CD4-positive, alpha-beta T cell treated with Interleukin-1 beta for 1 hour (primary cell): ENCODE data around the gene MRPL53.

Experiments
- DNase-seq, 2 donors: peaks; one replicate each; pipeline ENCODE4 v3.0.0-alpha.2; 2020 to 2022

MRPL53 gene

DNA sequence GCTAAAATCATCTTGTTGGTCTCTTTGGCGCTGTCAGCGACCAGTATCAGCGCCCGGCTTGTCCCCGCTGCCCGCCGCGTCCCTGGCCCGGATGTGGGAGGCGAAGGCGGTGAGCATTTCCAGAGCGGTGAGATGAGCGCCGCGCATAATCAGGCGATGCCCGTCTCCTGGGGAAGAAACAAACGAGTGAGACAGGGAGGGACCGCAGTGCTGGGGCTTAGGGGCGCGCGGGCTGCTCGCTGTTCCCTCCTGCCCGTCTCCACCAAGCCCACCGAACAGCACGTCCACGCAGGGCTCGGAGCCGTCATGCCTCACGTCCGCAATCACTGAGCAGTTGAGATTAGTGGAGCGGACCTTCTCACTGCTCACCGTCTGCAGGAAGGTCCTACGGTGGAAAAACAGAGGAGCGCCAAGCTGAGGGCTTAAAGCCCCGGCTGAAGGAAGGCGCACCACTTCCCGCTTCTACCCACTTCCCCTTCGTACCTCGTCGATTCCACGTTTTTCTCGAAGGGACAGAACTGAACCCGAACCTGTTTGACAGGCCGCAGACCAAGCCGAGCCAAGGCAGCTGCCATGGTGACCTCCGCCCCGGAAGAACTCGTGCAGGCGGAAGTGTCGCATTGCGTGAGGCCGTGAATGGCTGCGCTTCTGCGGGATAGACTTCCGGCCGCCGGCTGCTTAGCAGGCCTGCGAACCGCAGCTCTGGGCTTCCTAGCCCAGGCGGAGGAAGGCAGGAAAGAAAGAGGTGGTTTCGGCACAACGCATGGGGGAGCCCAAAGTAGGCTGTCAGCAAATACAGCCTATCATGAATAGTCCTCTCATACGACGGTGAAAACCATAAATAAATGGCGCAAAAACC is at the start of gene MRPL53:
Gene MRPL53 (minus strand): TSS at position 595 of the 859 bp plus-strand sequence. CDS start 20 bp downstream, at position 575.
- DNase-seq, result peak; percentile 95 to 96

DNA sequence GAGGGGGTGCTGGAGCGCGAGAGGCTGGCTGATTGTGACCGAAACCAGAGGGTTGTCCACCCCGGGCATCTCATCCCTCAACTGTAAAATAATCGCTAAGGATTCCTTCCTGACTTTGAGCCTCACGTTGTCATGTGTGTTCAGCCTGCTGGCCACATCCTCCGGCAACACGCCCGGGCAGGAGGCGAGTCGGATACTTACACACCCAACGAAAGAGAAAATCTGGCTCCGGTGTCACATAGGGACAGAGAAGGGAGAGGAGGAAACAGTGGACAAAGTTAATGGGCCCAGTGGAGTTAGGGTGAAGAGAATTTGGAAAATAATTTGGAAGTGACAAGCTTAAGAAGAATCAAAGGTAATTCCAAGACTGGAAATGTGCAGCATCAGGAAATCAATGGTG is 44.2 kb upstream of the MRPL53 start:
- DNase-seq, result no peak

DNA sequence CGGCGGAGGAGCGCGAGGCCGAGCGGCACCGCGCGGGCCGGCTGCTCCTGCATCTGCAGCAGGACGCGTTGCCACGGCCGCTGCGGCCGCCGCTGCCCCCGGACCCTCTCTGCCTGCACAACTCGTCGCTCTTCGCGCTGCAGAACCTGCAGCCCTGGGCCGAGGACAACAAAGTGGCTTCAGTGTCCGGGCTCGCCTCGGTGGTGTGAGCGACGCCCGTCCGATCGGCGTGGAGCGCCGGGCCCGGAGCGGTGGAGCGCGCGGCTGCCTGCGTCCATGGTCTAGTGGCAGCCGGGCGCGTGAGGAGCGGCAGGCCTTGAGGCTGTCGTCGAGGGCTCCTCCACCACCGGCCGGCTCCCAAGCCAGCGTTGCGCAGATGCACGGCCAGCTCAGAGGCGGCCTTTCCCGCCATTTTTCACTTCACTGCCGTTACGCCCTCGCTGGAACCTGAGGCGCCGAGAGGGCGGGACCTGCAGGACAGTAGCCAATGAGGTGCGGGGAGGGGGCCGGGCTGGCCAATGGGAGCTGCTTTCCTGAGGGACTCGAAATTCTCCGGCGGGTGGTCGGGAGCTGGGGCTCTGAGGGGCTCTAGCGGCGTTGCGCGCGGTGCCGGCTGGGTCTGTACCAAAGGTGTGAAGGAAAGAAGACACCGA is 43.6 kb upstream of the MRPL53 start:
- peak; percentile 78 to 80 for DNase-seq

GRCh38 chr2:74515271-74515980 is 42.9 kb upstream of the MRPL53 start:
- DNase-seq, result no peak

DNA sequence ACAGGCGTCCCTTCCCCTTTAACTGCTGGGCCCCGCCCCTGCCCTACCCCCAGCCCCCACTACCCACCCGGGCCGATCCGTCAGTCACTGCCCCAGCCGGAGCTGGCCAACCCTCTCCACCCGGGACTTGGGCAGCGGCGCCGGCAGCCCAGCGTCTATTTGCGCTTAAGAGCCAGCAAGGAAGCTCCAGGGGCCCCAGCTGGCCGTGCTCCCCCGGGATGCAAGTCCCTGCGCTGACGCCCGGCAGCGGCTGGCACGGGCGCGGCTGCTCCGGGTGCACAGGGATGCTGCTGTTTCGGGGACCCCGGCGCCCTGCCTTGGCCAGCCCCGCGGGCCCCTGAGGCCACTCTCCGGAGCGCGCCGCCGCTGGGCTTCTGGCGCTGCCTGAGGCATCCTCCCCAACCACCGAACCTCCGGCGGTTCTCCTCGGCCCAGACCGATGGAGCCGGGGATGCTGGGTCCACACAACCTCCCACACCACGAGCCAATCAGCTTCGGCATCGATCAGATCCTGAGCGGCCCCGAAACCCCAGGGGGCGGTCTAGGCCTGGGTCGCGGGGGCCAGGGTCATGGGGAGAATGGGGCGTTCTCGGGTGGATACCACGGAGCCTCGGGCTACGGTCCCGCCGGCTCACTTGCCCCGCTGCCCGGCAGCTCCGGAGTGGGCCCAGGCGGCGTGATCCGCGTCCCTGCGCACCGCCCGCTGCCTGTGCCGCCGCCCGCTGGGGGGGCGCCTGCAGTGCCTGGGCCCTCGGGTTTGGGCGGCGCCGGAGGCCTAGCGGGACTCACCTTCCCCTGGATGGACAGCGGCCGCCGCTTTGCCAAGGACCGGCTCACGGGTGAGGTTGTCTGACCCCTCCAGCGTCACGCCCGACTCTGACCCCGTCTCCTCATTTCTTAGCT is 42.1 kb upstream of the MRPL53 start, which contains the start of gene TLX2:
Gene TLX2 (plus strand): TSS at position 83 of the 903 bp plus-strand sequence. CDS start 357 bp downstream, at position 440.
- DNase-seq, result no peak

DNA sequence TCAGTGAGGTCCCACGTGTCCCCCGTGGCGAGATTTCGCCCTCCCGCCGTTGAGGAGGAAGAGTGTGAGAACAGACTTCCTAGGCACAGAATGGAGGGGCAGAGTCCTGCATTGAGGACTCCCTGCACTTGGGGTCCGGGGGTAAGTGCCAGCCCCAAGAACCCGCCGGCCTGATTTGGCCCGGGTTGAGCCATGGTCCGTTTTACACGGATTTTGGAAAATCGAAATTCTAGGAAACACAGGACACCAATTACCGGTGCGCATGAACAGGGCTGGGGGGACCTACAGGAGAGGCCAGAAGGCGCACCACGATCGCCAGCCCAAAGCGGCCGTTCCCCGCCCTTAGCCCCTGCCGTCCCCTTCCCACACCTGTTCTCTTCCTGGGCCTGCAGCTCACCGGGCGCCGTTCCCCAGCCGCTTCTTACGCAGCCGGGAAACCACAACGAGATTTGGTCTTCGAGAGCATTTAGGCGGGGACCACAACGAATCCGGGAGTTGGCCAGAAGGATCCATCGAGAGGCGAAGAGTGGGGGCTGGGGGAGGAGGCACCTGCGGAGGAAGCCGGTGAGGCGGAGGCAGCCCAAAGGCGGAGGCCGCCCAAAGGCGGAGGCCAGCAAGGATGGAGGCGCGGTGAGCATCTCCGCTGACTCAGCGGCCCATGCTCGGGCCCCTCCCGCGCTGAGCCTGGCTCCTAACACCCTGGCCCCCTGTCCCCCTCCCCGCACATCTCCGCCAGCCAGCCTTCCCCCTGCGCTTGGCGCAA is 41.3 kb upstream of the MRPL53 start:
- DNase-seq, result no peak

DNA sequence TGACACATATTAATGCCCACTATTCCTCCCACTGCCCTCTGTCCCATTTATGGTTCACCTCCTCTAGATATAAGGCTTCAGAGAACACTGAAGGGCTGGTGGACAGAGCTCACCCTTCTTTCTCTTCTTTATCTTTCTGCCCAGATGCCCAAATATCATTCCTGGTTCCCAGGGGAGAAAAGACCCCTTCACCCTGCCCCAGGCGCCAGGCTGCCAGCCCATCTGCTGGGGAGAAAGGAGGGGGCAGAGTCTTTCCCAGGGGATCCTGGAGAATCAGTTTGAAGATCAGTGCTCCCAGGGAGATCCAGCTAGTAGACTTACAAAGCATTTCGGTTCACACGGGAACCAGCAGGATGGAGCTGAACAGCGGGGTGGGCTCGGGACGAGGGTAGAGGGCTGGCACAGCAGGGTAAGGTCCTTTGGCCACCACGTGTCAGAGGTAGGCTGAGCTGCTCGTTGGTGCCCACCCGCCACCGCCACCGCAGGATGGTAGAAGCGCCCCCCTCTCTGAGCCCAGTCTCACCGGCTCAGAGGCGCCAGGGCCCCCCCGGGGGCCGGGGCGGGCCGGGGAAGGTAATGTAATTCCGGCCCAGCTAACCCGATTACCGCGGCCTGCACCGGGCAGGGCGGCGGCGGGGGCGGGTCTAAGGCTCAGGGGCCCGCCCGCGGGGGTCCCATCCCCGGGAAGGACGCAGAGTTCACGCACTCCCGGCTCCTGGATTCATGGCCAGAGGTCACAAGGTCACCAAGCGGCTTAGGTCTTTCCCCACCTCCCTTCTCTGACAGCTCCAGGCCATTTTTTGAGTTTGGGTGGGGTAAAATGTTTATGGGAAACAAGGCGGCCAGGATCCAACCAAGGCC is 40.5 kb upstream of the MRPL53 start:
- no peak for DNase-seq

DNA sequence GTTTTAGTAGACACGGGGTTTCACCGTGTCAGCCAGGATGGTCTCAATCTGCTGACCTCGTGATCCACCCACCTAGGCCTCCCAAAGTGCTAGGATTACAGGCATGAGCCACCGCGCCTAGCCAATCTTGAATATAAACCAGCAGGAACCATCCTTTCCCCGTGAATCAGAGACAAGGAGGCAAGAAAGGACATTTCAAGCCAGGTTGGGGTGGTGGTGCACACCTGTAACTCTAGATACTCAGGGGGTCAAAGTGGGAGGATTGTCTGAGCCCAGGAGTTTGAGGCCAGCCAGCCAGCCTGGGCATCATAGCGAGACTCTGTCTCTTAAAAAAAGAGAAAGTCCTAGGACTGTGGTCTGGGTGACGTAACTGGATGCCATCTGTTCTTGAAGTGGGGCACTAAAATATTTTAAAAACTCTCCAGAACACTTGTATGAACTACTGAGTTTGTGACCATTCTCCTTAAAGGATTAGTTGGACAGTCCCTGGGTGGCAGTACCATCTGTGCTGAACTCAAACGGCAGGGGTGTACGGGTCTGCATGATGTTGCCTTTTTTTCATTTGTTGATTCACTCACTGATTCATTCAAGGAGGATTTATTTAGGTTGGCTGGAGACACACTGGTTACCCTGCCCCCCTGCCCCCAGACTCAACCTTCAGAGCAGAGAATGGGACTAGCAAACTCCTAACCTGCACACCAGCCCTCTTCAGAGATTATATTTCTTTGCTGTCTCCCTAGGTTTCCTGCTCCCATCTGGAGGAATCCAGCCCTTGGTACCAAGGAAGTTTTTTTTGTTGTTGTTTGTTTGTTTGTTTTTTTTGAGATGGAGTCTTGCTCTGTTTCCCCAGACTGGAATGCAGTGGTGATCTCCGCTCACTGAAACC is 38.9 kb upstream of the MRPL53 start:
- DNase-seq, result no peak

GRCh38 chr2:74510272-74510671 is 37.8 kb upstream of the MRPL53 start:
- DNase-seq, result no peak

DNA sequence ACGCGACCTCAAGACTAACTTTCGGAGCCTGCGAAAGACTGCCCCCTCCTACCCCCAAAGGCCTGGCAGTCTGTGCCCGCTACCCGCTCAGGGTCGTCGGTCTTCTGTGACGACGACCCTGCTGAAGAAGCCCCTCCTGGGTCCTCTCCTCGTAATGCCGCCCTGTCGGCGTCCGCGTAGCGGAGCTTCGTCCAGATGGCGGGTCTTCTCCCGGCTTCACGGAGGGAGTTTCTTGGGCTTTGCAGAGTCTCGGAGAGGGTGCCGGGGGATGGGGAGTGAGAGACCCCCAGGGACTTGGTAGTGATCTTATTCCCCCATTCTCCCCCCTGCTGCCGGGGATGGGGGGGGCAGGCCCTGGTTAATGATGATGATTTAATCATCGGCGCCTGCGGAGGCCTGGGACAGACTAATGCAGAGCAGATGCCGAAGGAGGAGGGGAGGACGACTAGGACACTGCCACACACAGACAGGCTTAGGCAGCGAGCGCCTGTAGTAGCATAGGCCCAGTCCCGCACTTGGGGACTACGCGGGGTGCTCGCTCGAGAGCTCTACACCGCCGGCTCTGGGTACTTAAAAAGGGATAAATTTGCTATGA is 35.5 kb upstream of the MRPL53 start:
- DNase-seq, result no peak

GRCh38 chr2:74507145-74507925 is 34.9 kb upstream of the MRPL53 start, which contains the start of gene PCGF1:
TSS of gene PCGF1 (minus strand) at chr2:74507695. CDS start at chr2:74507668, 27 bp downstream.
- DNase-seq, result peak; percentile 98

- no peak for DNase-seq
Measured at GRCh38 chr2:74505448-74506246, 33.2 kb upstream of the MRPL53 start.

- no peak for DNase-seq
Measured at GRCh38 chr2:74504591-74504990, 32.1 kb upstream of the MRPL53 start.

GRCh38 chr2:74503506-74504475 is 31.3 kb upstream of the MRPL53 start:
- DNase-seq, result no peak

- DNase-seq, result peak in 1 of 2 donors; percentile 76
Measured at GRCh38 chr2:74502720-74503505, 30.4 kb upstream of the MRPL53 start.
